Ramos (cell line): ENCODE results near the gene CHST10.
"Not testable (repeated sequence)": the region's sequence is repeated elsewhere in the genome, so short reads cannot be mapped to it uniquely, and the experiment has no call there.

Source experiments
- in situ Hi-C: fragments of 300-500 bp; cut with MboI; formaldehyde crosslinking; loops from one replicate; pipeline ENCODE4 v1.14.3; 2022; ENCODE audit warnings: low sequenced_read_pairs; ENCODE audit not compliant: unreplicated experiment

CHST10 gene

DNA sequence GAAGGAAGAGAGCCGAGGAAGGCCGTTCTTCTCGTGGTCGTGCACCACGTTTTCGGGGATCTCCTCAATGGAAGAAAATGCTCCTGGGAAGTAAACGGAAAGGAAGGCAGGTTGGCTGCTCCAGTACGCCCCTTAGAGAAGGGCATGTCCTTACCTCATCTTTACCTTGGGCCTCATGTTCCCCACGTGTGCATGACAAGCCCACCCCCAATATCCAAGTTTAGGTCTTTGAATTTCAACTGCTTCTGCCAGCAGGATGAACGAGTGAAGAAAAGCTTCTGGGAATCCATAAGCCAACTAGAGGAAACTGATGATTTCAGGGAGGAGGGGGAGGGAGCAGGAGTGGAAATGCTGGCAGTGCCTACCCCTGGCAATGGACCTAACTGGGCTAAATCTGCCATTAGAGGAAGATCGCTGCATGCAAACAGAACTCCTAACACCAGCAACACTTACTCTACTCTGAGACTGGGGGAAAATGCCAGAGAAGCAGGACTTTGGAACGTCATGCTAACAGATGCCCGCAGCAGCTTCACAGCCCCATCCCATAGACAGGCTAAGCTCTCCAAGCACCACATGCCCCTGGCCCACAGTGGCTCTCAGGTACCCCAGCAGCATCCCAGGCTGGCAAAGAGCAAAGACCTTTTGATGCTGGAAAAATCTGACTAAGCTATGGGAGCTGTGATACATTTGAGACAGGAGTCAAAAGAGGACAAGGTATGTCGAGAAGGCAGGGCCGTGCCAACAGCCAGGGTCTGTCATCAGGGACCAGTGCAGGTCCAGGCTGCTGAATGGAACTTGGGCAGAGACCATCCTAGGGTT lies 21.7 kb downstream of the CHST10 start:
- in situ Hi-C loops, result loop anchor here (25.0 kb wide), 2 partner anchors 258 to 833 kb away; partner anchors contain the start of gene AFF3

DNA sequence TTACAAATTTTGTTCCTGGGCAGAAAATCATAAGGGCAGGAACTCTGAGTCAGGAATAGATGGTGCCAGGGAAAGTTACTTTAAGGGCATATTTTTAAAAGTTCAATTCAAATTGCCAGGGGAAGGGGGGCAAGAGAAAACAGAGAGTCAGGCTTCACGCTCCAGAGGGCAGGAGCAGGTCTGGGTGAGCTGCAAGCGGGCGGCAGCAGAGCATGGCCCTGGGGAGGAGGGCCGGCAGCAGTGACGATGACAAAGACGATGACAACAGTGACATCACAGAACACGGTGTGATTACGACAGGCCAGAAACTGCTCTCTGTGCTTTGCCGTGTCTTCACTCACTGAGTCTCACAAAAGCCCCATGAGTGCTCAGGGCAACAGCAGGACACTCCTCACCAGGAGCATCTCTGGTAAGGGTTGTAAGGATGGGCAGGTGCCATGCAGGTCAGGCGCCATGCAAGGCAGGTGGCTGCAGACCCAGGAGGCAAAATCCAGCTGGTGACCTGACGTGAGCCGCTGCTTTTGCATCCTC lies 23.3 kb downstream of the CHST10 start:
- in situ Hi-C loops, result loop anchor here (25.0 kb wide), 2 partner anchors 257 to 832 kb away; partner anchors contain the start of gene AFF3

- in situ Hi-C loops, result loop anchor here (25.0 kb wide), 2 partner anchors 256 to 831 kb away; partner anchors contain the start of gene AFF3
Measured at GRCh38 chr2:100393362-100393761, 24.1 kb downstream of the CHST10 start.

- in situ Hi-C loops, result loop anchor here (25.0 kb wide), 2 partner anchors 255 to 830 kb away; partner anchors contain the start of gene AFF3
Measured at GRCh38 chr2:100392715-100393114, 24.8 kb downstream of the CHST10 start.

DNA sequence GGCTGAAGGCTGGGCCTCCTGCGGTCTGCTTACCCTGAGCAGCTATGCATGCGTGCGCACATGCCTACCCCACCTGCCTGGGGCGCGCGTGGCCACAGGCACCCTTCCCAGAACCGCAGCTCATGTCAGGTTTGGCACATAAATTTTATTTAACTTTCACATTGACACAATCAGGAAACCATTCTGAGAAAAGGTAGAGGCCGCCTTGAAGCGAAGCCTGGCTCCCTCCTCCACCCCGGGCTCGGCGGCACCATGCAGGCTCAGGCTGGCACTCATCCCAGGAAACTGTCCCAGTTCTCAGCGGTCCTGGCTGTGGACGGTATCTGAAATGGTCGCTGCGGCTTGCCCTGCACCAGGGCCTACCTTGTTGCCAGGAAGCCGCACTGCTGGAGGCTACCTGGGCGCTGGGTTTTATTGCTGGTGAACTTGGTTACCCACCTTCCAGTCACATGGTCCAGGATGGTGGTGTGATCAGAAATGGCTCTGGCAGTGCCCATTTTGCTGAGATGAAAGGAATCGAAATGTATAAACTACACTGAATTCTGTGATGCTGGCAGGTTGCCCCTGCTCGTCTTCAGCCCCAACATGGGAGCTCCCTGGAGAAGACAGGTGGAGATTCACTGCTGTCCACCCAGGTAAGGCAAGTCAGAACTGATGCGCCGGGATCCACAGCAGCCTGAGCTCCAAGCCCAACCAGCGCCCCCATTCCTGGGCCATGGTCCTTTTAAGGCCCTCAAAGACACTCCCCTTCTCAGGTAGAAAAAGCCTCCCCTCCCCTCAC lies 25.5 kb downstream of the CHST10 start:
- in situ Hi-C loops, result loop anchor here (25.0 kb wide), 2 partner anchors 255 to 830 kb away; partner anchors contain the start of gene AFF3

DNA sequence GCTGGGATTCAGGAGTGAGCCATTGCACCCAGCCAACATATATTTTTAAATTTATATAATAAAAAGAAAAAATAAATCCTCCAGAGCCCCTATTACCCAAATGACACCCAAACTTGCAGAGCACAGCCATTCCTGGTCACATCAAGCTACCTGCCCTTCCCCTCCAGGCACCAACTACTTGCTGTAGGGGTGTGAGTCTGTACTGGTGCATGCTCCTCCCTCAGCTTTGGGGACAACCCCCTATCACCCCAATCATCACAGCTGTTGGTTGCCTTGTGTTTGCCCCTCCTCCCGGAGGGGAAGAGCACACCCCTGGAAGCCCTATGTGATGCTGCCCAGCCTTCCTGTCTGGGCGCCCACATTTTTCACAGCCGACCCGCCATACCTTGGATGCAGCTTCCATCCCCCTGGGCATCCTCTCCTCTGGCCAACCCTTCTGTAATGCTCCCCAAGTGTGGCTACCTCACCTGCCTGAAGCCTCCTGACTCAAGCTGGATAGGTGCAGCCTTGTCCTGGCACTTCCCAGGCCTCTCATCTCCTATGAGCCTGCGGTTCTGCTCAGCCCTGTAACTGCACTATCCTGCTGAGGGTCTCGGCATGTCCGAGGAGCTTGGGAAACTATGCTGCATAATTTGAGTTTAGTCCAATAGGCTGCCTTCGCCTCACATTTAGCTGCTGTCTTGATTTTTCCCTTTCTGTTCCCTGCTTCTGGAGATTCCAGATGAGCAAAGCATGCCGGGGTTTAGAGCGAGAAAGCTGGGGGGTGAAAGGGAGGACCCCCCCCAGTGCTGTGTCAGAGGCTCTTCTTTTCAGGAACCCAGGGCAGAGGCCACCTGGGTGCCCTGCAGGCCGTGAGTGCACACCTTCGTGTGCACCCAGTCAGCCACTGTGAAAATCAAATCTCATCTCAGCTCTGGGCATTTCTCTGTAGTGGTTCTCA lies 27.2 kb downstream of the CHST10 start:
- in situ Hi-C loops, result loop anchor here (25.0 kb wide), 2 partner anchors 253 to 828 kb away; partner anchors contain the start of gene AFF3

- in situ Hi-C loops, result loop anchor here (25.0 kb wide), 2 partner anchors 251 to 826 kb away; partner anchors contain the start of gene AFF3
Measured at GRCh38 chr2:100388703-100389102, 28.8 kb downstream of the CHST10 start.

GRCh38 chr2:100383954-100384353 lies 33.5 kb downstream of the CHST10 start:
- in situ Hi-C loops, result loop anchor here (25.0 kb wide), 2 partner anchors 247 to 822 kb away; partner anchors contain the start of gene AFF3

GRCh38 chr2:100383306-100383705 lies 34.2 kb downstream of the CHST10 start:
- in situ Hi-C loops, result loop anchor here (25.0 kb wide), 2 partner anchors 246 to 821 kb away; partner anchors contain the start of gene AFF3

- in situ Hi-C loops, result loop anchor here (25.0 kb wide), 2 partner anchors 244 to 819 kb away; partner anchors contain the start of gene AFF3
Measured at GRCh38 chr2:100381240-100381639, 36.2 kb downstream of the CHST10 start.

DNA sequence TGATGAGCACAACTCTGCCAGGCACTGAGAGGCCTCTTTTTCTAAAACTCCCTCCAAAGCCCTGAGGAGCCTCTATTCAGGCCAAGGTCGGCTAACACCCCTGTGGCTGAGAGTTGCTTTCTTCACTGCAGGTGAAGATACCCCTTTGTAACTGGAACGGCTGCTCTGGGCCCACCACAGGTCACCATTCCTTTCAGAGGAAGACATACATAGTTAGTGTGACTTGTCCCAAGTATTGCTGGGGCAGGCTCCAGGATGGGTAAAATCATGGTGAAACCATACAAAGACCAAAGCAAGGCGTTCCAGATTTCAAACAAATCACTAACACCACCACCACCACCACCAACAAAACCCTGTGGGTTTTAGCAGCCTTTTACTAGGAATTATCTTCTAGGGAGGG lies 36.8 kb downstream of the CHST10 start:
- in situ Hi-C loops, result loop anchor here (25.0 kb wide), 2 partner anchors 243 to 818 kb away; partner anchors contain the start of gene AFF3

DNA sequence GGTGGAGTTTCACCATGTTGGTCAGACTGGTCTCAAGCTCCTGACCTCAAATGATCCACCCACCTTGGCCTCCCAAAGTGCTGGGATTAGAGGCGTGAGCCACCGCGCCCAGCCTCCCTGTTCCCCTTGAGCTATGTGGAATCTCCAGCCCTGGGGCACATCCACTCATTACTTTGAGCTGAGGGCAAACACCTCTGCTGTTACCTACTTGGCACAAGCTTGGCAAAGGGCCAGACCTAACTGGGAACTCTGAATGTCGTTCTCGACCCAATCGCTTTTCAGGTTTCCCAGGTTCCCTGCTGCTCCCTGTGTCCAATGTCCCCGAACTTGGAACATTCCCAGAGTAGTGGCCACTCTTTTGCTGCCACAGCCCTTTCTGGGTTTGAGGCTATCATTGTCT lies 40.6 kb downstream of the CHST10 start:
- in situ Hi-C loops, result loop anchor here (25.0 kb wide), 2 partner anchors 240 to 815 kb away; partner anchors contain the start of gene AFF3

DNA sequence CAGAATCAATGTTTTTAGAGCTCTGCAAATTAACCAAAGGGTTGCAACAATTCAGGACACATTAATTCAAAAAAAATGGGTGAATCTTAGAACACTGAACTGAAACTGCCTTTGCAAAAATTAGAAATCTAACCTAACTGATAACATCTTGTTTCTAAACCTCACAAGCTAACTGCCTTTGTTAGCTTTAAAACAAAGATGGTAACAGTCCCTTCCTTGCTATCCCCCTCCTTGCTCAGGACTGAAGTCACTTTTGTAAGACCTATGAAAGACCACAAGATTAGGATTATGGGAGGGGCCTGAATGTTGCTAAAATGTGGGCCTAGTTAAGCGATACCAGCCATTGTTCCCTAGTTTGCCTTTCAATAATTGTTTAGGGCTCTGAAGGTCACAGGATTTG lies 50.3 kb downstream of the CHST10 start:
- in situ Hi-C loops, result no loop called here

DNA sequence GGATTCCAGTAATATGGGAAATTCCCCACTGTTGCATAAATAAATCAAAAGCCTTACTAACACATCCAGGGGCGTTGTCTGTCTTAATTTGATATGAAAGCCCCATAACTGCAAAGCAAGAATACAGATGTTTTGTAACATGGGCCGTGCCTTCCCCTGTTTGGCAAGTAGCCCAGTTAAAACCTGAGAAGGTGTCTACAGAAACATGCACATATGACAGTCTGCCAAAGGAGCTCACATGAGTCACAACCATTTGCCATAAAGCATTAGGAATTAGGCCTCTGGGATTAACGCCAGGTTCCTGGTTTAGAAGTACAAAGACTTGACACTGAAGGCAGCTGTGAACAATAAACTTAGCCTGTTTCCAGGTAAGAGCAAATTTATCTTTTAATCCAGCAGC lies 52.0 kb downstream of the CHST10 start:
- in situ Hi-C loops, result no loop called here

DNA sequence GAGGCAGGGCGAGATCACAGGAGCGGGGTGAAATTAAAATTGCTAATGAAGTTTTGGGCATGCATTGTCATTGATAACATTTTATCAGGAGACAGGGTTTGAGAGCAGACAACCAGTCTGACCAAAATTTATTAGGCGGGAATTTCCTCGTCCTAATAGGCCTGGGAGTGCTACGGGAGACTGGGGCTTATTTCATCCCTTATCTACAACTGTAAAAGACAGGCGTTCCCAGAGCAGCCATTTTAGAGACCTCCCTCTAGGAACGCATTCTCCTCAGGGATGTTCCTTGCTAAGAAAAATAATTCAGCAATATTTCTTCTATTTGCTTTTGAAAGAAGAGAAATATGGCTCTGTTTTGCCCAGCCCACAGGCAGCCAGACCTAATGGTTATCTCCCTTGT lies 55.2 kb downstream of the CHST10 start:
- in situ Hi-C loops, result not testable (repeated sequence)

DNA sequence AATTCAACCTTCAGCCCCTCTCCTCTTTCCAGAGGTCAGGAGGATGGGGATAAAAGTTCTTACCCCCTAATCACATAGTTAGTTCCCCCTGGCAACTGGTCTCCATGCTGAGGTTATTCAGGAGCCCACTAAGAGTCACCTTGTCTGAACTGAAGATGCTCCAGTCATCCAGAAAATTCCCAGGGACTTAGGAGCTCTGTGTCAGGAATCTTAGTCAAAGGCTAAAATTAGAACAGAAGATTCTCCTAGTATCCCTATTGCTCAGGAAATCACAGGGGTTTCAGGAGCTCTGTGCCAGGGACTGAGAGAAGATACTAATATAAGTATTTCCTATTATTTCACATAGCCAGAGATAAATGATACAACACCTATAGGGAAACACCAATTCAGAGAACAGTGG lies 57.9 kb downstream of the CHST10 start:
- in situ Hi-C loops, result no loop called here

DNA sequence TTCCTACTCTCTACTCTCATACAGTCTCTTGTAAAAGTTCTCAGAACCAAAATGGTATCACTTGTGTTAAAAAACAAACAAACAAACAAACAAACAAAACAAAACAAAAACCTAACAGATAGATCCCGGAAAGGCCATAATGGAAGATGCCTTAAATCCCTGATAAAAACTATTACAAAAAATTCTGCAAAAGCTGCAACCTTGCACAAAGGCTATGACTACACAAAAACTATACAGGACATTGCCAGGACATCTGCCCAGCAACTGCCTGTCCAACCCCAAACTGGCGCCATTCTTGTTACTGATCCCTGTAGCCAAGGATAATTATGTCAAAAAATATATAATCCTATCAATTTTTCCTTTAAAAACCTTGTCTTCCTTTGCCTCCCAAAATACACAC lies 58.9 kb downstream of the CHST10 start:
- in situ Hi-C loops, result no loop called here

- in situ Hi-C loops, result no loop called here
Measured at GRCh38 chr2:100352521-100352920, 64.9 kb downstream of the CHST10 start.

GRCh38 chr2:100350661-100351185 lies 66.7 kb downstream of the CHST10 start:
- in situ Hi-C loops, result no loop called here
